ENCODE results near the gene DOLPP1. TPM values are rescaled to one million over a fixed set of nuclear protein-coding genes. Genes with fewer than 3 reads are reported as not detected.
A peak's percentile ranks its signal among the peaks of the same experiment; 100 is the strongest.

DOLPP1 gene
- total and polyA plus RNA-seq, 10 donors = 4.8 to 10.1 (median 8.4) TPM

DNA sequence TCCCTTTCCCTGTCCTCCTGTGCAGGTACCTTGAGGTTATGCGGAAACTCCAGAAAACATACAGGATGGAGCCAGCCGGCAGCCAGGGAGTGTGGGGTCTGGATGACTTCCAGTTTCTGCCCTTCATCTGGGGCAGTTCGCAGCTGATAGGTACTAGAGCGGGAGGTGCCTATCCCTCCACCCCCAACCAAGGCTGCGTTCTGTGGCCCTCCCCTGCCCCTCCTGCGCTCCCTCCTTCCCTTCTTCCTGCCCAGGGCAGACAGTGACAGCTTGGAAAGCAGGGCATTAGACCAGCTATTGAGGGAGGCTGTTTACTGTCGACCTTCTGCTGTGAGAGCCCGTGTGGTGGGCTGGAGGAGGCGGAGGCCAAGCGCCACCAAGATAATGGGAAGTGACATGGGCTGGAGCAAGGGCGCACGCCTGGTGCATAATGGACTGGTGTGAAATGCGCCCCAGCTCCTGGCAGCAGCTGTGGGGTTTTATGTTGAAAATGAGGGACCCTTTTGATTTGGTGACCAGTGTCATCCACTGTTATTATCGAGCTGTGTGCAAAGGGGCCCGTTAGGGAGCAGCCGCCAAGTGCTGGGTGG, 55.6 kb downstream of the DOLPP1 start:
- H3K4me1 ChIP-seq = peaks cover 24 to 67% (median 52%) of the 10 kb centered on the region in 6 donors
- H3K27me3 ChIP-seq (replicated peaks in 1 of 7) = no peaks in the 10 kb centered on the region
- TF ChIP-seq POLR2AphosphoS5 (IDR thresholded peaks at IDR 0.05) = peak in 2 of 3 donors; percentile 42 to 51
- no peak for TF ChIP-seq POLR2A (IDR thresholded peaks at IDR 0.05)
- WGBS, 5 donors = 59 to 80% (median 68%) methylated on average over 16 of the region's 16 CpGs
- H3K4me3 ChIP-seq = no peak overlapping the region
- no peaks in the 10 kb centered on the region for H3K9me3 ChIP-seq
- DNase-seq = no peak
- intact Hi-C loops (cut with DNase I; ENCODE audit: low total_unique reads) = no loop called here
- peaks cover 0 to 71% (median 35%) of the 10 kb centered on the region in 6 donors for H3K36me3 ChIP-seq
- H3K27ac ChIP-seq = peak overlapping the region; percentile 64 to 100 (median 98)

DNA sequence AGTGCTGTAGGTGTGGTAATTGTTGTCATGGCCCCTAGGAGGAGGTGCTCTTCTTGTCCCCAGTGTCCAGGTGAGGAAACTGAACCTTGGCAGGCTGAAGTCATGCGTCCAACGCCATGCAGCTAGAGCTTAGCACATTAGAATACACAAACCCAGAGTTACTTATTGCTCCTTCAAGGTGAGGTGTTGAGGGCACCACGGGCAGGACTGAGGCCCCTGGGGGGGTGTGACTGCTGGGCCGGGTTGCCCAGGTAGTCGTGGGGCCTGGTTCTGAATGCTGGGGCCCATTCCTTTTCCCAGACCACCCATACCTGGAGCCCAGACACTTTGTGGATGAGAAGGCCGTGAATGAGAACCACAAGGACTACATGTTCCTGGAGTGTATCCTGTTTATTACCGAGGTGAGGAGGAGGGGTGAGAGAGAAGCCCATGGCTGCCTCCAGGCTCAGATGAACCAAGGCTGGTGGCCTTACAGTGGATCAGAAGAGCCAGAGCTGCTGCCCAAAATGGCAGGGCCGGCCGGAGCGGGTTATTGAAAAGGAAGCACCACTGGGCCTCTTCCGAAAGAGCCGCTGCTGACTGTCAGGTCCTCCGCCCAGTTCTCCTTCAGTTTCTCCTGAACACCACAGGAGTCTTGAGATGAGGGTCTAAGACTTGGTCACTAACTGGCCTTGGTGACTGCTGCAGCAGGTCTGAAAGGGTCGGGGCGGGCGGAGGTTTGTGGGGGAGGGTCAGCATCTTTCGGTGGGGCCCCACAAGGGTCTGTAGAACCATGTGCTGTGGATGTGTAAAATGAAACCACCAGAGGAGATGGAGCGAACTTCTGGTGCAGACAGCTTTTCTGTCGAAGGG, 56.6 kb downstream of the DOLPP1 start:
- H3K4me3 ChIP-seq = no peak overlapping the region
- H3K4me1 ChIP-seq = peaks cover 28 to 69% (median 59%) of the 10 kb centered on the region in 6 donors
- 70 to 88% (median 79%) methylated on average over 17 to 19 of the region's 19 CpGs for WGBS, 5 donors
- no peaks in the 10 kb centered on the region for H3K27me3 ChIP-seq (replicated peaks in 1 of 7)
- intact Hi-C loops (cut with DNase I; ENCODE audit: low total_unique reads) = loop anchor here (2.0 kb wide), 1 partner anchor 473 kb away; no protein-coding TSS in a partner anchor
- no peak for TF ChIP-seq POLR2A (IDR thresholded peaks at IDR 0.05)
- TF ChIP-seq, protein P1, sequence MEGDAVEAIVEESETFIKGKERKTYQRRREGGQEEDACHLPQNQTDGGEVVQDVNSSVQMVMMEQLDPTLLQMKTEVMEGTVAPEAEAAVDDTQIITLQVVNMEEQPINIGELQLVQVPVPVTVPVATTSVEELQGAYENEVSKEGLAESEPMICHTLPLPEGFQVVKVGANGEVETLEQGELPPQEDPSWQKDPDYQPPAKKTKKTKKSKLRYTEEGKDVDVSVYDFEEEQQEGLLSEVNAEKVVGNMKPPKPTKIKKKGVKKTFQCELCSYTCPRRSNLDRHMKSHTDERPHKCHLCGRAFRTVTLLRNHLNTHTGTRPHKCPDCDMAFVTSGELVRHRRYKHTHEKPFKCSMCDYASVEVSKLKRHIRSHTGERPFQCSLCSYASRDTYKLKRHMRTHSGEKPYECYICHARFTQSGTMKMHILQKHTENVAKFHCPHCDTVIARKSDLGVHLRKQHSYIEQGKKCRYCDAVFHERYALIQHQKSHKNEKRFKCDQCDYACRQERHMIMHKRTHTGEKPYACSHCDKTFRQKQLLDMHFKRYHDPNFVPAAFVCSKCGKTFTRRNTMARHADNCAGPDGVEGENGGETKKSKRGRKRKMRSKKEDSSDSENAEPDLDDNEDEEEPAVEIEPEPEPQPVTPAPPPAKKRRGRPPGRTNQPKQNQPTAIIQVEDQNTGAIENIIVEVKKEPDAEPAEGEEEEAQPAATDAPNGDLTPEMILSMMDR (IDR thresholded peaks at IDR 0.05 in 8 of 11, conservative IDR thresholded peaks at IDR 0.05 in 3 of 11) = no peak
- peak in 1 of 3 donors; percentile 13 for TF ChIP-seq POLR2AphosphoS5 (IDR thresholded peaks at IDR 0.05)
- no peaks in the 10 kb centered on the region for H3K9me3 ChIP-seq
- DNase-seq = no peak
- H3K27ac ChIP-seq = peak overlapping the region; percentile 64 to 100 (median 98)
- H3K36me3 ChIP-seq = peaks cover 0 to 69% (median 35%) of the 10 kb centered on the region in 6 donors

DNA sequence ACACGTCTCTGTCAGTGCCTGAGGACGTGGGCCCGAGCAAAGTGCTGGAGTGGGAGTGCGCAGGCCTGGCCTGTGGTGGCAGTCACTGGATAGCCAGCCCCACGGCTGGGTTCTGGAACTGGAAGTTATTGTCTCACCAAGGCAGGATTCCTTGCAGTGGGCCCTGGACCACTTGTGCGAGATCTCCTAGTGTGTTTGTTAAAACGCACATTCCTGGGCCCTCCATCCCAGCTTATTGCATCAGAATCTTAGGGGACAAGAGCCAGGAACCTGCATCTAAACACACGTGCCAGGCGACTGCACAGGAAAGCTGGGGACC, 57.2 kb downstream of the DOLPP1 start:
- Histone ChIP-seq H3K36me3 (peaks cover 0 to 69% (median 33%) of the 10 kb centered on the region in 6 donors), H3K4me1 (peaks cover 34 to 75% (median 64%) of the 10 kb centered on the region in 6 donors), H3K27ac (peak overlapping the region; percentile 64 to 100 (median 98)), H3K4me3 (no peak overlapping the region), H3K9me3 (no peaks in the 10 kb centered on the region), H3K27me3 (replicated peaks in 1 of 7) (no peaks in the 10 kb centered on the region)
- 70 to 91% (median 78%) methylated on average over 9 of the region's 9 CpGs for WGBS, 5 donors
- TF ChIP-seq POLR2AphosphoS5 (IDR thresholded peaks at IDR 0.05) (no peak), POLR2A (IDR thresholded peaks at IDR 0.05) (no peak)
- TF ChIP-seq, protein P1 (IDR thresholded peaks at IDR 0.05 in 8 of 11, conservative IDR thresholded peaks at IDR 0.05 in 3 of 11) = no peak
- intact Hi-C loops (cut with DNase I; ENCODE audit: low total_unique reads) = loop anchor here (2.0 kb wide), 1 partner anchor 473 kb away; no protein-coding TSS in a partner anchor
- no peak for DNase-seq

DNA sequence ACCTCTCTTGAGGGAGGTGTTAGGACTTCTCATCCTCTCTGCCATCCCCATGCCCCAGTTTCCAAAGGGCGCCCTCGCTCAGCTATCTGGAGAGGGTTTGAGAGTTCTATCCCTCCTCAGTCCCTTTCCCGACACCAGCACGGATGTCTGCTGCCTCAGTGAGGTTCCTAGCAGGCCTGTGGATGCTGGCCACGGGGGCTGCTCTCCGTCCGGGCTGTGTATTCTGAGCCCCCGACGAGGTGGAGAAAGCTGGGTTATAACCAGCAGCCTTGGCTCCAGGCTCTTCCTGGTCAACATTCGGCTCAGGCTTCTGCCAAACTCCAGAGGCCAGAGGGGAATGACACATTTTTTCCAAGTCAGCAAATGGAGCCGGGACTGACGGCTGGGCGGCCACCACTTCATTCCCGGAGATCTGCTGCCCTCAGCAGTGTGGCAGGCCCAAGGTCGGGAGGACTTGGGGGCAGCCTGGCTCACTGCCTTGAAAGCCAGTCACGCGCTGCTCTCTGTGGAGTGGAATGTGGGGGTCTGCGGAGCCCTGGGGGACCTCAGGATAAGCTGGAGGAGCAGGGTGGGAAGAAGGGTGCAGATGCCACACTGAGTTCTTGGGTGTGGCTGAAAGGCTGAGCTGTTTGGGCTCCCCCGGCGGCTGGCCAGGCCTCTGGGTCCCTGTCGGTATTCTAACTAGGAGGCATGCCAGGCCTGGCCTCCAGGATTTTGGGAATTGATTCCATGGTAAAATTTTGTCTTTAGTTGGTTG, 57.7 kb downstream of the DOLPP1 start:
- peaks cover 39 to 80% (median 70%) of the 10 kb centered on the region in 6 donors for H3K4me1 ChIP-seq
- H3K27ac ChIP-seq = peak overlapping the region; percentile 83 to 100 (median 98)
- TF ChIP-seq, protein P1 (IDR thresholded peaks at IDR 0.05 in 8 of 11, conservative IDR thresholded peaks at IDR 0.05 in 3 of 11) = no peak
- peak; percentile 87 to 93 (median 87) for TF ChIP-seq POLR2AphosphoS5 (IDR thresholded peaks at IDR 0.05)
- TF ChIP-seq POLR2A (IDR thresholded peaks at IDR 0.05) = peak in 1 of 3 donors; percentile 44
- DNase-seq = peak; percentile 88
- no peaks in the 10 kb centered on the region for H3K9me3 ChIP-seq
- H3K4me3 ChIP-seq = peak overlapping the region in 4 of 8 donors; percentile 39 to 68 (median 44)
- H3K27me3 ChIP-seq (replicated peaks in 1 of 7) = no peaks in the 10 kb centered on the region
- 39 to 72% (median 66%) methylated on average over 20 to 21 of the region's 21 CpGs for WGBS, 5 donors
- intact Hi-C loops (cut with DNase I; ENCODE audit: low total_unique reads) = loop anchor here (2.0 kb wide), 1 partner anchor 472 kb away; no protein-coding TSS in a partner anchor
- H3K36me3 ChIP-seq = peaks cover 0 to 69% (median 33%) of the 10 kb centered on the region in 6 donors
